Stomach (tissue), 4 donors: ENCODE measurements around the gene ATP2C1.

Experiments
- CTCF ChIP-seq, 7 experiments: fragments of 450-650 bp in 4 of 7; fragments of 200-600 bp in 3 of 7; sonication (generic) in 3 of 7; IDR thresholded peaks; one replicate each; pipeline ENCODE4 v1.5.1; 2016 to 2019; ENCODE audit warnings: antibody characterized with exemption in 7 of 7, control low read depth in 2 of 7, mild to moderate bottlenecking in 1 of 7
- POLR2A ChIP-seq, 4 donors: fragments of 450-650 bp; IDR thresholded peaks; one replicate each; pipeline ENCODE4 v1.6.1; 2016; ENCODE audit warnings: antibody characterized with exemption in 4 of 4, control low read depth in 2 of 4, mild to moderate bottlenecking in 1 of 4, moderate library complexity in 1 of 4
- POLR2AphosphoS5 ChIP-seq, 3 donors: sonication (generic); formaldehyde crosslinking; IDR thresholded peaks; one replicate each; pipeline ENCODE4 v1.6.1; 2016; ENCODE audit warnings: antibody characterized with exemption in 3 of 3

GRCh38 chr3:130894130-130894985 lies 474 bp downstream of the ATP2C1 start:
- TF ChIP-seq CTCF (IDR thresholded peaks at IDR 0.05) (no peak), POLR2AphosphoS5 (IDR thresholded peaks at IDR 0.05) (no peak), POLR2A (IDR thresholded peaks at IDR 0.05) (no peak)
